Measurements from ENCODE around the gene NPY. TPM values are rescaled to one million over a fixed set of nuclear protein-coding genes. Genes with fewer than 3 reads are reported as not detected.

NPY gene
- polyA plus RNA-seq, 2 donors = 0.61 to 1.7 TPM

GRCh38 chr7:24279512-24279911 is 4.5 kb upstream of the NPY start:
- Histone ChIP-seq H3K27me3 (ENCODE audit: control insufficient read depth in 1 of 2, insufficient read depth in 2 of 2, low read length in 2 of 2) (peaks cover 0 to 8% of the 10 kb centered on the region in 2 donors), H3K4me1 (ENCODE audit: control insufficient read depth in 2 of 2, insufficient read depth in 2 of 2, low read length in 1 of 2) (peaks cover 0 to 5% of the 10 kb centered on the region in 2 donors), H3K9me3 (ENCODE audit: control insufficient read depth in 2 of 2, insufficient read depth in 1 of 2, low read depth in 1 of 2, low read length in 1 of 2) (peaks cover 4 to 6% of the 10 kb centered on the region in 2 donors), H3K36me3 (ENCODE audit: control insufficient read depth in 2 of 2, insufficient read depth in 2 of 2, low read length in 1 of 2) (no peaks in the 10 kb centered on the region), H3K4me3 (ENCODE audit: low read depth in 1 of 2, low read length in 2 of 2) (no peak overlapping the region), H3K27ac (ENCODE audit: low read depth in 2 of 2, low read length in 1 of 2) (no peak overlapping the region)

GRCh38 chr7:24283554-24283896 is 465 bp upstream of the NPY start:
- peaks cover 2 to 6% of the 10 kb centered on the region in 2 donors for H3K9me3 ChIP-seq (ENCODE audit: control insufficient read depth in 2 of 2, insufficient read depth in 1 of 2, low read depth in 1 of 2, low read length in 1 of 2)
- H3K27ac ChIP-seq (ENCODE audit: low read depth in 2 of 2, low read length in 1 of 2) = no peak overlapping the region
- H3K36me3 ChIP-seq (ENCODE audit: control insufficient read depth in 2 of 2, insufficient read depth in 2 of 2, low read length in 1 of 2) = no peaks in the 10 kb centered on the region
- 6 to 7% methylated on average over 17 to 19 of the region's 19 CpGs for WGBS, 2 donors
- peaks cover 0 to 5% of the 10 kb centered on the region in 2 donors for H3K4me1 ChIP-seq (ENCODE audit: control insufficient read depth in 2 of 2, insufficient read depth in 2 of 2, low read length in 1 of 2)
- H3K27me3 ChIP-seq (ENCODE audit: control insufficient read depth in 1 of 2, insufficient read depth in 2 of 2, low read length in 2 of 2) = peaks cover 0 to 18% of the 10 kb centered on the region in 2 donors
- H3K4me3 ChIP-seq (ENCODE audit: low read depth in 1 of 2, low read length in 2 of 2) = no peak overlapping the region

- WGBS, 2 donors = 6 to 7% methylated on average over 47 to 51 of the region's 51 CpGs
- H3K27me3 ChIP-seq (ENCODE audit: control insufficient read depth in 1 of 2, insufficient read depth in 2 of 2, low read length in 2 of 2) = peaks cover 0 to 18% of the 10 kb centered on the region in 2 donors
- H3K4me3 ChIP-seq (ENCODE audit: low read depth in 1 of 2, low read length in 2 of 2) = no peak overlapping the region
Measured at GRCh38 chr7:24284699-24285506, 913 bp downstream of the NPY start.

GRCh38 chr7:24290004-24290641 is 6.1 kb downstream of the NPY start:
- peaks cover 0 to 4% of the 10 kb centered on the region in 2 donors for H3K27me3 ChIP-seq (ENCODE audit: control insufficient read depth in 1 of 2, insufficient read depth in 2 of 2, low read length in 2 of 2)
- WGBS, 2 donors = 29 to 33% methylated on average over 5 of the region's 5 CpGs
- no peak overlapping the region for H3K4me3 ChIP-seq (ENCODE audit: low read depth in 1 of 2, low read length in 2 of 2)
- no peaks in the 10 kb centered on the region for H3K4me1 ChIP-seq (ENCODE audit: control insufficient read depth in 2 of 2, insufficient read depth in 2 of 2, low read length in 1 of 2)
- no peak overlapping the region for H3K27ac ChIP-seq (ENCODE audit: low read depth in 2 of 2, low read length in 1 of 2)
- H3K9me3 ChIP-seq (ENCODE audit: control insufficient read depth in 2 of 2, insufficient read depth in 1 of 2, low read depth in 1 of 2, low read length in 1 of 2) = no peaks in the 10 kb centered on the region
- no peaks in the 10 kb centered on the region for H3K36me3 ChIP-seq (ENCODE audit: control insufficient read depth in 2 of 2, insufficient read depth in 2 of 2, low read length in 1 of 2)

More at GRCh38 chr7:24284699-24285506, 913 bp downstream of the NPY start:
- H3K36me3 ChIP-seq (ENCODE audit: control insufficient read depth in 2 of 2, insufficient read depth in 2 of 2, low read length in 1 of 2) = no peaks in the 10 kb centered on the region
- peaks cover 0 to 6% of the 10 kb centered on the region in 2 donors for H3K9me3 ChIP-seq (ENCODE audit: control insufficient read depth in 2 of 2, insufficient read depth in 1 of 2, low read depth in 1 of 2, low read length in 1 of 2)
- peaks cover 0 to 5% of the 10 kb centered on the region in 2 donors for H3K4me1 ChIP-seq (ENCODE audit: control insufficient read depth in 2 of 2, insufficient read depth in 2 of 2, low read length in 1 of 2)
- no peak overlapping the region for H3K27ac ChIP-seq (ENCODE audit: low read depth in 2 of 2, low read length in 1 of 2)

DNA sequence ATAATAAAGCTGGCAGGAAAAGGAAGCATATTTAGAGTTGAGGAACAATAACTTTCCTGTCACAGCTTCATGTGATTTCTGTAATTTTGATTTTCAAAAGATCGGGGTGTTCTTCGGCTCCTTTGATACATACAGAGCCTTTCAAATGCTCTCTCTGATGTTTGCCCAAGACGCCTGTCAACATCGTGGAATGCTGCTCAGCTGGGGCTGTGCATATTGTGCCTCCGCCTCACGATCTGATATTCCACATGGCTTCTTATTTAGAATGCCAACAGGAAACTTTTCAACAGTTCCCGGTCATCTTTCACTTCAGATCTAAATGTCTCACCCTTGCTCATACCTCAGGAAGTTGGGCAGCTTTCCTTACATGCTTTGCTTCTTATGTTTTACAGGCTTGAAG is 7.3 kb downstream of the NPY start:
- 36 to 49% methylated on average over 7 of the region's 7 CpGs for WGBS, 2 donors
- no peaks in the 10 kb centered on the region for H3K36me3 ChIP-seq (ENCODE audit: control insufficient read depth in 2 of 2, insufficient read depth in 2 of 2, low read length in 1 of 2)
- no peak overlapping the region for H3K4me3 ChIP-seq (ENCODE audit: low read depth in 1 of 2, low read length in 2 of 2)
- no peak overlapping the region for H3K27ac ChIP-seq (ENCODE audit: low read depth in 2 of 2, low read length in 1 of 2)
- no peaks in the 10 kb centered on the region for H3K4me1 ChIP-seq (ENCODE audit: control insufficient read depth in 2 of 2, insufficient read depth in 2 of 2, low read length in 1 of 2)
- H3K9me3 ChIP-seq (ENCODE audit: control insufficient read depth in 2 of 2, insufficient read depth in 1 of 2, low read depth in 1 of 2, low read length in 1 of 2) = no peaks in the 10 kb centered on the region
- H3K27me3 ChIP-seq (ENCODE audit: control insufficient read depth in 1 of 2, insufficient read depth in 2 of 2, low read length in 2 of 2) = no peaks in the 10 kb centered on the region

DNA sequence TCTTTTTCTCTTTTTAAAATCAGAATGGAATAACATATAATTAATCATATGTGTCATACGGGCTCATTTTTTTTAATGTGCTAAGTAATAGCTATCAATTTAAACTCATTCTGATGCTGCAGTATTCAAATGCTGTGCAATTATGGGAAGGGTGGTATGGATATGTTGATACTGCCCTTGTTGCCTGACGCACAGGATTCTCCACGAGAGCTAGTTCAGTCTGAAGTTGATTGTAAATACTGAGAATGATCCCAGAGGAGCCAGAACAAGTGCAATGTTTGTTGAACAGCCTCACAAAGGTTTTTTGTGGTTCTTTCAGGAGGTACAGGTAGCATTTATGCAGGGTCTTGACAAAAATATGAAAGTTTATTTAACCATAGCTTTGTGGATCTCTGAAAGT is 13.4 kb downstream of the NPY start:
- no peak overlapping the region for H3K4me3 ChIP-seq (ENCODE audit: low read depth in 1 of 2, low read length in 2 of 2)
- no peak overlapping the region for H3K27ac ChIP-seq (ENCODE audit: low read depth in 2 of 2, low read length in 1 of 2)
- H3K4me1 ChIP-seq (ENCODE audit: control insufficient read depth in 2 of 2, insufficient read depth in 2 of 2, low read length in 1 of 2) = no peaks in the 10 kb centered on the region
- 62 to 74% methylated on average over 3 of the region's 3 CpGs for WGBS, 2 donors
- H3K36me3 ChIP-seq (ENCODE audit: control insufficient read depth in 2 of 2, insufficient read depth in 2 of 2, low read length in 1 of 2) = no peaks in the 10 kb centered on the region
- no peaks in the 10 kb centered on the region for H3K9me3 ChIP-seq (ENCODE audit: control insufficient read depth in 2 of 2, insufficient read depth in 1 of 2, low read depth in 1 of 2, low read length in 1 of 2)
- no peaks in the 10 kb centered on the region for H3K27me3 ChIP-seq (ENCODE audit: control insufficient read depth in 1 of 2, insufficient read depth in 2 of 2, low read length in 2 of 2)

GRCh38 chr7:24298696-24299095 is 14.7 kb downstream of the NPY start:
- Histone ChIP-seq H3K27me3 (ENCODE audit: control insufficient read depth in 1 of 2, insufficient read depth in 2 of 2, low read length in 2 of 2) (no peaks in the 10 kb centered on the region), H3K4me3 (ENCODE audit: low read depth in 1 of 2, low read length in 2 of 2) (no peak overlapping the region), H3K36me3 (ENCODE audit: control insufficient read depth in 2 of 2, insufficient read depth in 2 of 2, low read length in 1 of 2) (no peaks in the 10 kb centered on the region)

GRCh38 chr7:24299192-24299591 is 15.2 kb downstream of the NPY start:
- WGBS, 2 donors = 51 to 61% methylated on average over 4 of the region's 4 CpGs
- Histone ChIP-seq H3K4me1 (ENCODE audit: control insufficient read depth in 2 of 2, insufficient read depth in 2 of 2, low read length in 1 of 2) (no peaks in the 10 kb centered on the region), H3K9me3 (ENCODE audit: control insufficient read depth in 2 of 2, insufficient read depth in 1 of 2, low read depth in 1 of 2, low read length in 1 of 2) (no peaks in the 10 kb centered on the region), H3K27me3 (ENCODE audit: control insufficient read depth in 1 of 2, insufficient read depth in 2 of 2, low read length in 2 of 2) (no peaks in the 10 kb centered on the region), H3K27ac (ENCODE audit: low read depth in 2 of 2, low read length in 1 of 2) (no peak overlapping the region), H3K4me3 (ENCODE audit: low read depth in 1 of 2, low read length in 2 of 2) (no peak overlapping the region), H3K36me3 (ENCODE audit: control insufficient read depth in 2 of 2, insufficient read depth in 2 of 2, low read length in 1 of 2) (no peaks in the 10 kb centered on the region)

More at GRCh38 chr7:24298696-24299095, 14.7 kb downstream of the NPY start:
- no peaks in the 10 kb centered on the region for H3K9me3 ChIP-seq (ENCODE audit: control insufficient read depth in 2 of 2, insufficient read depth in 1 of 2, low read depth in 1 of 2, low read length in 1 of 2)
- no peak overlapping the region for H3K27ac ChIP-seq (ENCODE audit: low read depth in 2 of 2, low read length in 1 of 2)
- H3K4me1 ChIP-seq (ENCODE audit: control insufficient read depth in 2 of 2, insufficient read depth in 2 of 2, low read length in 1 of 2) = no peaks in the 10 kb centered on the region

GRCh38 chr7:24301703-24302102 is 17.7 kb downstream of the NPY start:
- 81 to 82% methylated on average over 2 of the region's 2 CpGs for WGBS, 2 donors
- Histone ChIP-seq H3K4me1 (ENCODE audit: control insufficient read depth in 2 of 2, insufficient read depth in 2 of 2, low read length in 1 of 2) (no peaks in the 10 kb centered on the region), H3K27me3 (ENCODE audit: control insufficient read depth in 1 of 2, insufficient read depth in 2 of 2, low read length in 2 of 2) (no peaks in the 10 kb centered on the region)

More at GRCh38 chr7:24301703-24302102, 17.7 kb downstream of the NPY start:
- no peak overlapping the region for H3K27ac ChIP-seq (ENCODE audit: low read depth in 2 of 2, low read length in 1 of 2)
- H3K4me3 ChIP-seq (ENCODE audit: low read depth in 1 of 2, low read length in 2 of 2) = no peak overlapping the region
- H3K36me3 ChIP-seq (ENCODE audit: control insufficient read depth in 2 of 2, insufficient read depth in 2 of 2, low read length in 1 of 2) = no peaks in the 10 kb centered on the region
- no peaks in the 10 kb centered on the region for H3K9me3 ChIP-seq (ENCODE audit: control insufficient read depth in 2 of 2, insufficient read depth in 1 of 2, low read depth in 1 of 2, low read length in 1 of 2)
